B cell (primary cell): ENCODE data around the gene PTPRQ. TPM values are rescaled to one million over a fixed set of nuclear protein-coding genes. Genes with fewer than 3 reads are reported as not detected.

Source experiments
- ATAC-seq: fragments of 200-7000 bp; cut with Tn5 transposase; one replicate; pipeline ENCODE4 v1.10.0; 2021; ENCODE audit warnings: low read depth, mild to moderate bottlenecking, moderate number of reproducible peaks, moderate library complexity
- CTCF ChIA-PET: fragments of 350-600 bp; sonication (Branson Sonifier 250); formaldehyde crosslinking; loops from one replicate; lab custom pipeline; 2021; ENCODE audit warnings: antibody characterized with exemption, inconsistent platforms; lab: Charles Lee
- POLR2A ChIA-PET: fragments of 350-600 bp; sonication (Branson Sonifier 250); formaldehyde crosslinking; loops from one replicate; lab custom pipeline; 2021; ENCODE audit warnings: antibody characterized with exemption; lab: Charles Lee
- DNase-seq: peaks from one replicate; pipeline ENCODE4 v3.0.0; 2013
- H2AFZ ChIP-seq: 2 replicates; pipeline ENCODE4 v1.6.1; 2012; ENCODE audit warnings: mild to moderate bottlenecking, low read depth, low read length; ENCODE audit not compliant: insufficient read depth, poor library complexity, severe bottlenecking
- H3K27ac ChIP-seq, 2 donors: 1 replicate in 1 of 2; 2 replicates in 1 of 2; pipeline ENCODE4 v1.5.1; 2012 to 2013; ENCODE audit warnings: low read length in 2 of 2, mild to moderate bottlenecking in 2 of 2, moderate library complexity in 1 of 2
- H3K27me3 ChIP-seq, 4 experiments: fragments of 200-600 bp in 1 of 4; sonication (generic) in 1 of 4; replicated peaks in 1 of 4; 1 replicate in 2 of 4; 2 replicates in 2 of 4; pipeline versions ENCODE4 v1.6.1 to v1.7.0; 2013 to 2016; ENCODE audit warnings: low read length in 3 of 4, mild to moderate bottlenecking in 2 of 4, mixed read lengths in 1 of 4, moderate library complexity in 1 of 4; ENCODE audit not compliant: insufficient read depth in 4 of 4, control insufficient read depth in 3 of 4; ENCODE audit errors: control extremely low read depth in 1 of 4
- H3K36me3 ChIP-seq, 2 experiments: replicated peaks in 1 of 2; 1 replicate in 1 of 2; 2 replicates in 1 of 2; pipeline versions ENCODE4 v1.6.1 to v1.7.1; 2013; ENCODE audit warnings: low read length in 1 of 2; ENCODE audit not compliant: insufficient read depth in 2 of 2, control insufficient read depth in 1 of 2; ENCODE audit errors: control extremely low read depth in 1 of 2, extremely low read depth in 1 of 2
- H3K4me1 ChIP-seq, 2 donors: fragments of 200-600 bp in 1 of 2; sonication (generic) in 1 of 2; 1 replicate in 1 of 2; 2 replicates in 1 of 2; pipeline versions ENCODE4 v1.5.1 to v1.6.1; 2013 to 2017; ENCODE audit warnings: low read length in 2 of 2; ENCODE audit not compliant: control insufficient read depth in 2 of 2, insufficient read depth in 2 of 2
- H3K4me2 ChIP-seq: replicated peaks from 2 replicates; pipeline ENCODE3; 2012; ENCODE audit warnings: mild to moderate bottlenecking, low read depth, low read length; ENCODE audit not compliant: poor library complexity, severe bottlenecking
- H3K4me3 ChIP-seq, 5 experiments: fragments of 200-600 bp in 1 of 5; sonication (generic) in 1 of 5; 1 replicate in 3 of 5; 2 replicates in 2 of 5; pipeline versions ENCODE4 v1.5.1 to v1.7.0; 2011 to 2016; ENCODE audit warnings: low read length in 4 of 5, mild to moderate bottlenecking in 4 of 5, low read depth in 2 of 5, control low read depth in 1 of 5, moderate library complexity in 1 of 5; ENCODE audit not compliant: insufficient read depth in 1 of 5; ENCODE audit errors: control extremely low read depth in 1 of 5, extremely low read depth in 1 of 5
- H3K79me2 ChIP-seq: fragments of 200-600 bp; sonication (generic); one replicate; pipeline ENCODE4 v1.6.0; 2016; ENCODE audit warnings: low read length; ENCODE audit not compliant: control insufficient read depth, insufficient read depth
- H3K9ac ChIP-seq: fragments of 200-600 bp; sonication (generic); 2 replicates; pipeline ENCODE4 v1.6.1; 2017; ENCODE audit warnings: mild to moderate bottlenecking, low read length, moderate library complexity
- H3K9me3 ChIP-seq, 3 donors: one replicate each; pipeline versions ENCODE4 v1.6.1 to v1.7.1; 2013; ENCODE audit warnings: low read length in 2 of 3; ENCODE audit not compliant: control insufficient read depth in 2 of 3, insufficient read depth in 1 of 3; ENCODE audit errors: control extremely low read depth in 1 of 3
- H4K20me1 ChIP-seq: 2 replicates; pipeline ENCODE4 v1.6.0; 2012; ENCODE audit warnings: mild to moderate bottlenecking, low read length; ENCODE audit not compliant: insufficient read depth, control insufficient read depth, poor library complexity, severe bottlenecking
- H3K27ac Mint-ChIP-seq: one replicate; pipeline ENCODE4 v1.8.0; 2021; ENCODE audit warnings: mixed read lengths
- H3K27me3 Mint-ChIP-seq: one replicate; pipeline ENCODE4 v1.8.0; 2021; ENCODE audit warnings: mixed read lengths
- H3K4me1 Mint-ChIP-seq: one replicate; pipeline ENCODE4 v1.8.0; 2021; ENCODE audit warnings: mixed read lengths
- H3K4me3 Mint-ChIP-seq: one replicate; pipeline ENCODE4 v1.8.0; 2021; ENCODE audit warnings: mixed read lengths
- H3K9me3 Mint-ChIP-seq: one replicate; pipeline ENCODE4 v1.8.0; 2022; ENCODE audit warnings: mixed read lengths; ENCODE audit not compliant: insufficient read depth
- EZH2 ChIP-seq: IDR thresholded peaks from 2 replicates; pipeline ENCODE4 v1.6.1; 2012; ENCODE audit warnings: borderline replicate concordance, low read depth, mild to moderate bottlenecking, moderate library complexity, low read length; ENCODE audit not compliant: insufficient read depth, poor library complexity, severe bottlenecking
- WGBS: methylation state at CpG from one replicate; pipeline ENCODE4 v1.1.5; 2013; ENCODE audit warnings: missing lambda C conversion rate; ENCODE audit not compliant: insufficient coverage; 5-methylcytosine and 5-hydroxymethylcytosine counted together
- intact Hi-C: fragments of 100-400 bp; cut with micrococcal nuclease; formaldehyde crosslinking; loops from one replicate; pipeline ENCODE4 v1.10.0; 2022
- polyA plus RNA-seq: library from polyadenylated mRNA; depleted of rRNA; stranded (reverse); fragments of >200 nt; gene quantifications from 2 replicates; pipeline ENCODE4 v1.2.3, GENCODE V29; 2012
- total RNA-seq, 2 donors: library from RNA; stranded (reverse); fragments of 120-200 nt in 1 of 2; gene quantifications; 1 replicate in 1 of 2; 2 replicates in 1 of 2; pipeline versions ENCODE4 v1.2.3 to v1.2.4, GENCODE V29; 2013 to 2022
- TF ChIP-seq, protein P1 (sequence below): fragments of 200-600 bp; IDR thresholded peaks from one replicate; pipeline ENCODE4 v1.8.0; 2022; ENCODE audit warnings: antibody characterized with exemption, mild to moderate bottlenecking

The PTPRQ gene
- total and polyA plus RNA-seq, 2 donors (not counting 1 experiment from before 2014, with no cell fraction given): not detected

DNA sequence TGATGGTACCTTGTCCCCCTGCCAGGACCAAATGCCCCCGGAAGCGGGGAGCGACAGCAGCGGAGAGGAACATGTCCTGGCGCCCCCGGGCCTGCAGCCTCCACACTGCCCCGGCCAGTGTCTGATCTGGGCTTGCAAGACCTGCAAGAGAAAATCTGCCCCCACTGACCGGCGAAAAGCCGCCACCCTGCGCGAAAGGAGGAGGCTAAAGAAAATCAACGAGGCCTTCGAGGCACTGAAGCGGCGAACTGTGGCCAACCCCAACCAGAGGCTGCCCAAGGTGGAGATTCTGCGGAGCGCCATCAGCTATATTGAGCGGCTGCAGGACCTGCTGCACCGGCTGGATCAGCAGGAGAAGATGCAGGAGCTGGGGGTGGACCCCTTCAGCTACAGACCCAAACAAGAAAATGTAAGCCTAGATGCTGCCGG, 263.8 kb downstream of the PTPRQ start:
- WGBS: 22% methylated on average over 21 of the region's 21 CpGs
- POLR2A ChIA-PET: no interaction called here
- peaks cover 6% of the 10 kb centered on the region for H3K4me1 Mint-ChIP-seq

DNA sequence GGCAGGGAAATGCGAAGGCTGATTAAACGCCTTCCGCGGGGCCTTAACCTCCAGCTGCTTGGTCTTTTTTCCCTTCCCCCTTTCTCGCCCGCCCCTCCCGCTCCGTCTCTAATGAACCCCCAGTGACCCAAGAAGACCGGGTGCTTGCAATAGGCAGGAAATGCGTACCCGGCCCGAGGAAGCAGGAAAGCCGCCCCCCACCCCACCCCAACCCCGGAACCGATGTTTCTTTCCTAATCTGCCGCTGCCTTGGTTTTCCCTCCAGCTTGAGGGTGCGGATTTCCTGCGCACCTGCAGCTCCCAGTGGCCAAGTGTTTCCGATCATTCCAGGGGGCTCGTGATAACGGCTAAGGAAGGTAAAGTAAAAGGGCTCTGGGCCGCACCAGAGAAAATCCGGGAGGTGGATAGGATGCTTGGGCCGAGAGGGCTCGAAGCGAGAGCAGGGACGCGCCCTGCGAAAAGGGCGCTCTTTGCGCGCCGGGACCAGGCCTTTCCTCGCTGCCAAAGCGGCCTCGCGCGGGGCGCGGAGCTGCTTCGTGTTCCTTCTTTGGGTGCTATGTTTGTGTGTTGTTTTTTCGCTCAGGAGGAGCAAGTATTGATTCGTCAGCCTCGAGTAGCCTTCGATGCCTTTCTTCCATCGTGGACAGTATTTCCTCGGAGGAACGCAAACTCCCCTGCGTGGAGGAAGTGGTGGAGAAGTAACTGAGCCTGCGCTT, 264.4 kb downstream of the PTPRQ start:
- CTCF ChIA-PET: no interaction called here
- H3K4me1 ChIP-seq: no peaks in the 10 kb centered on the region
- POLR2A ChIA-PET: no interaction called here
- H3K9me3 ChIP-seq: peaks cover 0 to 11% (median 0%) of the 10 kb centered on the region in 3 donors
- H3K27me3 Mint-ChIP-seq: peaks cover 47% of the 10 kb centered on the region
- H2AFZ ChIP-seq: no peak overlapping the region
- DNase-seq (no peak), ATAC-seq (no peak)
- H3K27ac Mint-ChIP-seq: no peak overlapping the region
- H3K9me3 Mint-ChIP-seq: no peaks in the 10 kb centered on the region
- peaks cover 0 to 14% (median 8%) of the 10 kb centered on the region in 4 experiments for H3K27me3 ChIP-seq
- intact Hi-C loops: no loop called here
- peak overlapping the region; percentile 19 for H3K4me3 Mint-ChIP-seq
- no peaks in the 10 kb centered on the region for H3K79me2 ChIP-seq
- TF ChIP-seq, protein P1, sequence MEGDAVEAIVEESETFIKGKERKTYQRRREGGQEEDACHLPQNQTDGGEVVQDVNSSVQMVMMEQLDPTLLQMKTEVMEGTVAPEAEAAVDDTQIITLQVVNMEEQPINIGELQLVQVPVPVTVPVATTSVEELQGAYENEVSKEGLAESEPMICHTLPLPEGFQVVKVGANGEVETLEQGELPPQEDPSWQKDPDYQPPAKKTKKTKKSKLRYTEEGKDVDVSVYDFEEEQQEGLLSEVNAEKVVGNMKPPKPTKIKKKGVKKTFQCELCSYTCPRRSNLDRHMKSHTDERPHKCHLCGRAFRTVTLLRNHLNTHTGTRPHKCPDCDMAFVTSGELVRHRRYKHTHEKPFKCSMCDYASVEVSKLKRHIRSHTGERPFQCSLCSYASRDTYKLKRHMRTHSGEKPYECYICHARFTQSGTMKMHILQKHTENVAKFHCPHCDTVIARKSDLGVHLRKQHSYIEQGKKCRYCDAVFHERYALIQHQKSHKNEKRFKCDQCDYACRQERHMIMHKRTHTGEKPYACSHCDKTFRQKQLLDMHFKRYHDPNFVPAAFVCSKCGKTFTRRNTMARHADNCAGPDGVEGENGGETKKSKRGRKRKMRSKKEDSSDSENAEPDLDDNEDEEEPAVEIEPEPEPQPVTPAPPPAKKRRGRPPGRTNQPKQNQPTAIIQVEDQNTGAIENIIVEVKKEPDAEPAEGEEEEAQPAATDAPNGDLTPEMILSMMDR: no peak
- TF ChIP-seq EZH2: no peak
- H3K36me3 ChIP-seq: no peaks in the 10 kb centered on the region
- H4K20me1 ChIP-seq: no peaks in the 10 kb centered on the region
- H3K27ac ChIP-seq: no peak overlapping the region
- H3K4me3 ChIP-seq: no peak overlapping the region
- H3K4me1 Mint-ChIP-seq: peaks cover 2% of the 10 kb centered on the region
- no peak overlapping the region for H3K9ac ChIP-seq
- H3K4me2 ChIP-seq: no peak overlapping the region
- WGBS: 6% methylated on average over 40 of the region's 50 CpGs

More for the DNA sequence above, 263.8 kb downstream of the PTPRQ start:
- Mint-ChIP-seq H3K9me3 (no peaks in the 10 kb centered on the region), H3K27ac (no peak overlapping the region), H3K4me3 (no peak overlapping the region), H3K27me3 (peaks cover 47% of the 10 kb centered on the region)
- Histone ChIP-seq H3K9ac (no peak overlapping the region), H3K4me1 (no peaks in the 10 kb centered on the region), H3K4me2 (no peak overlapping the region), H2AFZ (no peak overlapping the region), H3K27me3 (peaks cover 0 to 14% (median 7%) of the 10 kb centered on the region in 4 experiments), H3K4me3 (no peak overlapping the region), H3K27ac (no peak overlapping the region), H4K20me1 (no peaks in the 10 kb centered on the region), H3K36me3 (no peaks in the 10 kb centered on the region), H3K79me2 (no peaks in the 10 kb centered on the region), H3K9me3 (peaks cover 0 to 11% (median 0%) of the 10 kb centered on the region in 3 donors)
- TF ChIP-seq, protein P1: no peak
- no peak for TF ChIP-seq EZH2
- CTCF ChIA-PET: no interaction called here
- ATAC-seq (no peak), DNase-seq (no peak)
- intact Hi-C loops: no loop called here
